HG02938 (cell line): ENCODE data around the gene ARHGEF17.

Experiments
- ATAC-seq: cut with Tn5 transposase; IDR thresholded peaks from one replicate; pipeline ENCODE4 v1.9.1; 2021; ENCODE audit warnings: mild to moderate bottlenecking, moderate library complexity; ENCODE audit not compliant: unreplicated experiment

Gene ARHGEF17

DNA sequence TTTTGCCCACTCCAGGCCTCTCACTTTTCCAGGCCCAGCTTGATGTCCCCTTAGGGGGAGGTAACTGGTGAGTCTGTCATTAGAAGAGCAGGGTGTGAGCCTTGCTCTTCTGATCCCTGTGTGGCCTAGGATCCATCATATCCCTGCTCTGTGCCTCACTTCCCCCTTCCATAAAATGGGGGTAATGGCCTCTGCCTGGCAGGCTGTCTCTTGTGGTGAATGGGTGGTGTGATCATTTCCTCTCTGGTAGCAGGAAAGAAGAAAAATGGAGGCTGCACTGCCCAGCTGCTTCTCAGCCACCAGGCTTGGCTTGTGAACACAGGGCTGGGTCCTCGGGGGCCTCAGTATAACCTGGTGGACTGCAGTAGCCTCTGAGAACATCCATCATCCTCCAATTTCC is 5.6 kb downstream of the ARHGEF17 start:
- ATAC-seq: no peak

DNA sequence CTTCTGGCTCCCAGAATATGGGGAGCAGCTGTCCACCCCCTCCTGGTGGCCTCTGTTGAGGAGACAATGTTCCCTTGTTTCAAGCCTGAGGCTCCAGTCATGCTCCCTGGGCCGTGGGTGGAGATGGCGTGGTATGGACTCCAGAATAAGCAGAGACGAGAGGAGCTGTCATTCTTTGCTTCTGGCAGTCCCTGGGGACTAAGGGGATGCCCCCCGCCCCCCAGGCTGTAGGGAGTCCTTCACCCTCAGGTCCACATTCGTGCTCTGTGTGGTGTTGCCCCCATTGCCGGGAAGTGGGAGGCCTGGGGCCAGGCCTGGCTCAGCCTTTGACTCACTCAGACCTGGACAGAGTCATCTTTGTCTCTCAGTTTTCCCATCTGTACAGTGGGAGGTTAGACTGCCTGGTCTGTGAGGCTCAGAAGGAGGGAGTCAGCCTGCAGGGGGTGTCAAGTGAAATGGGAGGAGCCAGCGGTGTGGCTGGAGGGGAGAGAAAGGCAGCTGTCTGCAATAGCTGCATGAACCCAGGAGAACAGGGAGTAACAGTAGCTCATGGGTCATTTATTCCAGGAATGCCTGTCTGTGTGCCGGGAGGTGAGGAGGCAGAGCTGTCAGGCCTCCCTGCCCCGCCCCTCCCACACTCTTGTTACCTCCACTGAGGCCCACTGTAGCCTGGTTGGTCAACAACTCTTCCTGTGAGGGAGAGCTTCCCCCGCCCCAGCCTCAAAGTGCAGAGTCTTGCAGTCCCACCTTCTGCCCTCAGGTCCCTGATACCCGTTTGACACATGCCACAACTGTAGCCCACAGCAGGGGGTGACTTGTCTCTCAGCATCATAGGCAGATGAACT is 6.3 kb downstream of the ARHGEF17 start:
- no peak for ATAC-seq

DNA sequence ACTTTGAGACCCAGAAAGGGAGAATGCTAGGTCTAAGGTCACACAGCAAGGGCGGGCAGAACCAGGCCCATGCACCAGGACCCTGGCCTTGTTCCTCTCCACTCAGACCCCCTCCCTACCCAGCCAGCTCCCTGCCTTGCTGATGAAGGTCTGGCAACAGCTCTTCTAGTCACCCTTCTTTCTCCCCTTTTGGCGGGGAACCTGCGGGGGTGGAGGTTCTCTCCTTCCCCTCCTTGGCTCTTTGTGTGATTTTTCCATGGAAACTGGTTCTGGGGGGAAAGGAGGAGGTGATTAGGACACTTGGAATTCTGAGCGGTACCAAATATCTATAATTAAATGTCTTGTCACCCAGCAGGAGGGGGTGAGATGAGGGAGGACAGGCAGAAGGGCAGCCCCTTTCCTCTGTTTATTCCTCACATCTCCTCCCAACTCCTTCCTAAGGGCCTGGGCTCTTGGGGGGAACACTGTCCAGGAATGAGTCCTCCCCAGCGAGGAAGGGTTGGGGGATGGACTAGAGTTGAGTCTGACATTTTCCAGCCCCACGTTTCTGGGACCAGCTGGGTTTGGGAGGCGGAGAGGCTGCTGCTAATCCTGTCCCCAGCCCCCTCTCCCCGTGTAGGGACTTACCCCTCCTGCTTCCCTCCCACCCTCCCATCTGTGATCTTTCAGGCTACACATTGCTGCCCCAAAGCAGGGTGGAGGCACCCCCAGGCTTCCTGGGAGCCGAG is 7.4 kb downstream of the ARHGEF17 start:
- no peak for ATAC-seq

GRCh38 chr11:73316422-73316821 is 8.3 kb downstream of the ARHGEF17 start:
- ATAC-seq: no peak

DNA sequence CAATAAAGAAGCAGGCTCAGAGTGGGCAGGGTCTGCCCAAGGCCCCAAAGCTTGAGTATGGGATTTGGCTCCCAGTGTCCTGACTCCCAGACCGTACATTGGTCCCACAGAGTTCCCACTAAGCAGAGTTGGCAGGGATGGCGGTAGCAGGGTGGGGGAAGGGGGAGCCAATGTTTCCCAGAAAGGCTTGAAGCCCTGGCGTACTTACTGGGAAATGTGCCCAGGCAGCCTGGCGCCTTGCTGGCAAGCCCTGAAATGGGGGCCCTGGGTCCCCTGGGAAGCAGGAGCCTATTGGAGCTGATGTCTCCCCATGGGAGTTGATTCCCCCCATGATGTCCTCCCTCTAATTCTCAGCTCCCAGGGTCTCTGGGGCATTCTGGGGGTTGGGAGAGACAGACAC is 9.3 kb downstream of the ARHGEF17 start:
- ATAC-seq: no peak

GRCh38 chr11:73317803-73318202 is 9.7 kb downstream of the ARHGEF17 start:
- no peak for ATAC-seq

DNA sequence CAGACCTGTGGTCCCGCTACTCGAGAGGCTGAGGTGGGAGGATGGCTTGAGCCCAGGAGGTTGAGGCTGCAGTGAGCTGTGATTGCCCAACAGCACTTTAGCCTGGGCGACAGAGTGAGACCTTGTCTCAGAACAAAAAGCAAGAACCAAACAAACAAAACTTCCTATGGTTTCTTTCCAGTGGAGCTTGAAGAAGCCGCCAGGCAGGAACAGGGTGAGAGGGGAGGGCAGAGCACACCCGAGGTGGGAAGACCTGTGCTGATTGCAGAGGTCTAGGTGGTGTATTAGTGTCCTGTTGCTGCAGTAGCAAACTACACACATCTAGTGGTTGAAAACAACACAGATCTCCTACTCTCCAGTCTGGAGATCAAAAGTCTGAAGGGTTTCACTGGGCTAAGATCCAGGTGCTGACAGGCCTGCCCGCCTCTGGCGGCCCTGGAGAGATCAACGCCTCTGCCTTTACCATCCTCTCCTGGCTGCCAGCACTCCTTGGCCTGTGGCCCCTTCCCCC is 10.5 kb downstream of the ARHGEF17 start:
- ATAC-seq: no peak

DNA sequence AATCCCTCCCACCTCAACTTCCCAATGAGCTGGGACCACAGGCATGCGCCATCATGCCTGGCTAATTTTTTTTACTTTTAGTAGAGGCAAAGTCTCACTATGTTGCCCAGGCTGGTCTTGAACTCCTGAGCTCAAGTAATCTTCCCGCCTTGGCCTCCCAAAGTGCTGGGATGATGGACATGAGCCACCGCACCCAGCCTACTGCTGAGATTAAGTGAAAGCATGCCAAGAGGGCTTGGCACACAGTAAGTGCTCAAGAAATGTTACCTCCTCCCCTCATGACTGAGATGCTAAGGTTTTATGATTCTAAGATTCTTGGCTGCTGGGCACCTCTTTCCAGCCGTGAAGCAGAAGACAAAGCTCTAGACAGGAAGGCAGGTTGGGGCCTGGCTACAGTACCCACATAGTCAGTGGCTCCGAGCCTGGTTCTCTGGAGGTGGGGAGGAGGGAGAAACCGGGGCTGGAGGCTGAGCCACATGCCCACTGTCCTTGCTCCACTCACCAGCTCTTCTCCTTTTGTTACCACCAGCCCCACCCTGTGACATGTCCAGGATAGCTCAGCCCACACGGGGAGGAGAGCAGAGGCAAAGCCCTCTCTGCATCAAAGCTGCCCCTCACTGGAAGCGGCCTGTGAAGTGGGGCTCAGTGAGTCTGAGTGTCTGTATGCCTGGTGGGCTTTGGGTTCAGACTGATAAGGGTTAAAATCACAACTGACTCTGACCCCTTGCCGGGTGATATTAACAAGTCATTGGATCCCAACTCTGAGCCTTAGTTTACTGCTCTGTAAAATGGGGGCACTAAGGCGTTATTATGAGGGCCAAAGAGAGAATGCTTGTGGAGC is 12.9 kb downstream of the ARHGEF17 start:
- no peak for ATAC-seq

DNA sequence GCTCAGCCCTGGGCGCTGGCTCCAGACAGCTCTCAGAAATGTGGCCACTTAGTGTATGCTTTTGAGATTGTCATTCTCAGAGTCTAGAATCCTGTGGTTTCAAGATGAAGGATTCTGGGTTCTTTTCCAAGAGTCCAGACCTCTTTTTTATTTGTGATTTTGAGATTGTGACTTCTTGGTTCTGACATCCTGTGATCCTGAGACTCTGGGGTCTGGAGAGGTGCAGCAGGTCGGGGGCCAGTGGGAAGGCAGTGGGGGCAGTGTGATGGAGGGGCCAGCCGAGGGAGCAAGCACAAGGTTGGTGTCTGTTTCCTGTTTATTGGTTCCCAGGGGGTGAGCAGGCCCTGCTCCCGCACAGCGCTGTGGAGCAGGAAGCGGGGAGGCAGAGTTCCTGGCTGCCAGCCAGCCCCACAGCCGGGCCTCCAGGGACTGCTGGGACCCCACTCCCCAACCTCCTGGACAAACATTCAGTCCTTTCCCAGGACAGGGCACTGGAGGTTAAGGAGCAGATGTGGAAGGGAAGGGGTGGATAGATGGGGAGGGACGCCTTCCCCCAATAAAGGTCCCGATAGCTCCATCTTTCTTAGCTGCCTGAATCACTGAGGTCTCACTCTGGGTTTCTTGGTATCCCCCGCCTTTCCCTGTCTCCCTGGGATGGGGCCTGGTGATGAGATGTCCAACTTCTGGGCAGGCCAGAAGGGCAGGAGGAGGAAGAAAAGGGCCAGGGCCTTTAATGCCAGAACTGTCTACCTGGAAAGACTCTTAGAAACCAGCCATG is 13.7 kb downstream of the ARHGEF17 start:
- ATAC-seq: no peak

DNA sequence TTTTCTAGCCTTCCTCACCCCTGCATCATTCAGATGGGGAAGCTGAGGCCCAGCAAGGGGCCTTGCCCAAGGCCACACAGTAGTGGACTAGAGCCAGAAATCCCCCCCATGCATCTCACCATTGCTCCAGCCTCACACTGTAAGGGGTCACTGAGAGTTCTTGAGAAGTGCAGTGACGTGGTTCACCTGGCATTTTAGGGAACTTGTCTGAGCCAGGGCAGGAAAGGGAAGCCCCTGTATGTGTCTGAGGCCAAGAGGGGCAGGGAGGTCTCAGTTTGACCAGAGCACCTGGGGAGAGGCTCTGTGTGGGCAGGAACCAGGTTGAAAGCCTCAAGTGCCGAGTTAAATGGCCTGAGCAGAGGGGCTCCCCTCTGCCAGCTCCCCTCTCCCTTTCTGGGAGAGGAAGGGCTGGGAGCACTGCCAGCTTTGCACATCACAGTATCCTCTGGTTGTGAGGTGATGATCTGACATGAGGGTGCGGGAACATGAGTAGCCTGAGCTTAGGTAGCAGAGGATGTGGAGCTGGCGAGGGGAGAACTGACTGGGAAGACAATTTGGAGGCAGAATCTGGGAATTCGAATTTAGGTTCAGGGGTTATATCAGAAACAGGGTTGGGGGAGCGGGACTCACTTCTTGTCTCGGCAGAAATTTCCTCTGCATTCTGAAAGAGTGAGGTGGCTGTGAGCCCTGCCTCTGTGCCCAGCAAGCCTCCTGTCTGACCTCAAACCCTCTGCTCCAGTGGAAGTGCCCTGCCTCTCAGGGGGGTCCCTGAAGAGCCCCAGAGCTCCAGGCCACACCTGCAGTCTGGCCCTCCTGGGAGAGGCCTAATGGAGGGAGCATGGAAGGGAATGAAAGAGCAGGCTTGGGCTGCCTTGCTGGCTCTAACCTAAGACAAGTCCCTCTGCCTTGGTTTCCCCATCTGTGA is 14.6 kb downstream of the ARHGEF17 start:
- ATAC-seq: no peak

GRCh38 chr11:73323464-73323863 is 15.4 kb downstream of the ARHGEF17 start:
- ATAC-seq: no peak

- no peak for ATAC-seq
These were observed 16.0 kb downstream of the ARHGEF17 start for GRCh38 chr11:73324116-73324515.

GRCh38 chr11:73324665-73325035 is 16.6 kb downstream of the ARHGEF17 start:
- ATAC-seq: peak; percentile 4

DNA sequence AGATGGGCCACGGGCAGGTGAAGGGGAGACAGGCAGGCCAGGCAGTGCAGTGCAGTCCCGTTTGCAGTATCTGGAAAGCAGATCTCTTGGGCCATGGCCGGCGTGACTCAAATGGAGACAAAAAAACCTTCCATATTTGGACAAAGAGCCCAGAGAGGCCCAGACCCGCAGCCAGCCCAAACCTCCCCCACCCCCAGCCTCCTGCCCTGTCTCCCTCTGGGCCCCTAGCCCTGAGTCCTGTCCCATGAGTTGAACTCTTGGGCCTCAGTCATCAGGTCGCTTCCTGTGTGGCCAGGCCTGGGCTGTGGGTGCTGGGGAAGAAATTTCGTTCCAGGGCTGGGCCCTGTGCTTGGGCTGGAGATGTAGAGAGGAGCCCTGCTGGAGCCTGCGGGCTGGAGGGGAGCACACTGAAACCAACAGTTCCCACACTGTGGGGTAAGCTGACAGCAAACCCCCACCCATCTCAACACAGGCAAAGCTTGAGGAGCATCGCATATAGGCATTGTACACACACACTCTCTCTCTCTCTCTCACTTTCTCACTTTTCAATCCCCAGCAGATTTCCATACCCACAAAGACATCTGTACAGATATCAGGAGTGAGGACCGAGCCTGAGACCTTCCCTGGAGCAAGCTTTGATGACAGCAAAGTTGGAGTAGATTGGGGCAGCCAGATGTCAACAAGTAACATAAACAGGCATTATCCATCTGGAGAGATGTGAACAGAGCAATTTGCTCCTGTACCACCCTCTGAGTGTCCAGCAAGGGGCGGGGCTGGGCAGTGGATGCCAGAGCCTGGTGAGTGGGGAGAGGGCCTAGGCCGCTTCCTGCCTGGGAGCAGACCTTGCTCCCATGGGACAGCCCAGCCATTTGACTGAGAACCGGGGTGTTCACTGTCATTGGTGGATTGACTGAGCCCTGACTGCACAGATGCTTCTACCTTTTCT is 17.2 kb downstream of the ARHGEF17 start:
- peak; percentile 56 for ATAC-seq

GRCh38 chr11:73326929-73327811 is 19.1 kb downstream of the ARHGEF17 start:
- no peak for ATAC-seq

GRCh38 chr11:73327812-73328364 is 19.8 kb downstream of the ARHGEF17 start:
- ATAC-seq: no peak

DNA sequence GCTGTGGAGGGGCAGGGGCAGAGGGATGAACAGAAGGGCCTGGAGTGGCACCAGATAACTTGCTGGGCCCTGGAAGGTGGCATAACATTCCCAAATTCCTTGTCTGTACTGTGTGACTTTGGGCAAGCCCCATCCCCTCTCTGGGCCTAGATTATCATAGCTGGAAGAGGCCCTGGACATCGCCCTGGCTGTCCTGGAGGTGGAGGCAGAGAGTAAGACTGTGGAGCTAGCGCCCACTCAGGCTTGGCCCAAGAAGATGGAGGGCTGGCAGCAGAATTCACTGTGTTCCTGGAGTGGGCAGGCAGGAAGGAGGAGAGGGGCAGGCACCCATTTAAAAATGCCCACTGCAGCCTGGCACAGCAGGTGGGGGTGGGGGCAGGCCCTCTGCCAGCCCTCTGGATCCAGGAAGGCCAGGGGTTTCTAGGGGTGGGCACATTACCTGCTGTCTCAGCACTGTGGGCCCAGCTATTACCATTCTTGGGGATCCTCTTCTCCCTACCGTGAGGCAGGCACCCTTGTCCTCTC is 22.6 kb downstream of the ARHGEF17 start:
- ATAC-seq: no peak
